Spleen (tissue), 11 donors: ENCODE results near the gene UNC93A. TPM values are rescaled to one million over a fixed set of nuclear protein-coding genes. Genes with fewer than 3 reads are reported as not detected.
A peak's percentile ranks its signal among the peaks of the same experiment; 100 is the strongest.

Source experiments
- DNase-seq: peaks from one replicate; pipeline ENCODE4 v3.0.0-alpha.2; 2020
- H3K27ac ChIP-seq, 8 donors: fragments of 200-600 bp; sonication (generic) in 7 of 8; 1 replicate in 4 of 8; 2 replicates in 4 of 8; pipeline versions ENCODE4 v1.5.0 to v1.8.0; 2016 to 2021; ENCODE audit warnings: inconsistent platforms in 4 of 8, mild to moderate bottlenecking in 4 of 8, moderate library complexity in 1 of 8
- H3K27me3 ChIP-seq, 7 donors: fragments of 200-600 bp; sonication (generic) in 6 of 7; replicated peaks in 1 of 7; 1 replicate in 4 of 7; 2 replicates in 3 of 7; pipeline versions ENCODE4 v1.5.0 to v1.8.0; 2016 to 2021; ENCODE audit warnings: inconsistent platforms in 3 of 7, mild to moderate bottlenecking in 1 of 7
- H3K36me3 ChIP-seq, 6 donors: fragments of 200-600 bp; sonication (generic) in 5 of 6; 1 replicate in 4 of 6; 2 replicates in 2 of 6; pipeline versions ENCODE4 v1.5.0 to v1.8.0; 2016 to 2021; ENCODE audit warnings: inconsistent platforms in 2 of 6
- H3K4me1 ChIP-seq, 6 donors: fragments of 200-600 bp; sonication (generic) in 5 of 6; 1 replicate in 3 of 6; 2 replicates in 3 of 6; pipeline versions ENCODE4 v1.5.0 to v1.8.0; 2016 to 2021; ENCODE audit warnings: inconsistent platforms in 3 of 6
- H3K4me3 ChIP-seq, 8 donors: fragments of 200-600 bp; sonication (generic) in 7 of 8; 1 replicate in 4 of 8; 2 replicates in 4 of 8; pipeline versions ENCODE4 v1.5.0 to v1.8.0; 2016 to 2021; ENCODE audit warnings: inconsistent platforms in 4 of 8, mild to moderate bottlenecking in 4 of 8, moderate library complexity in 2 of 8
- H3K9me3 ChIP-seq, 8 donors: fragments of 200-600 bp; sonication (generic) in 7 of 8; 1 replicate in 4 of 8; 2 replicates in 4 of 8; pipeline versions ENCODE4 v1.5.0 to v1.8.0; 2016 to 2021; ENCODE audit warnings: inconsistent platforms in 4 of 8
- CTCF ChIP-seq, 11 experiments: fragments of 200-600 bp in 7 of 11; fragments of 450-650 bp in 4 of 11; sonication (generic) in 4 of 11; IDR thresholded peaks in 8 of 11; conservative IDR thresholded peaks in 3 of 11; 1 replicate in 7 of 11; 2 replicates in 4 of 11; pipeline versions ENCODE4 v1.4.0 to v1.8.0; 2016 to 2021; ENCODE audit warnings: antibody characterized with exemption in 11 of 11, inconsistent platforms in 4 of 11, mild to moderate bottlenecking in 1 of 11
- POLR2A ChIP-seq, 3 donors: fragments of 450-650 bp; IDR thresholded peaks; one replicate each; pipeline ENCODE4 v1.5.1; 2017; ENCODE audit warnings: antibody characterized with exemption in 3 of 3, mild to moderate bottlenecking in 1 of 3
- POLR2AphosphoS5 ChIP-seq, 3 donors: sonication (generic); formaldehyde crosslinking; IDR thresholded peaks; one replicate each; pipeline ENCODE4 v1.5.1; 2017; ENCODE audit warnings: antibody characterized with exemption in 3 of 3
- WGBS, 5 donors: extraction: QIAGEN DNeasy Blood & Tissue Kit in 3 of 5; methylation state at CpG; one replicate each; pipeline versions ENCODE4 v1.1.5 to v1.1.7; 2013 to 2018; 5-methylcytosine and 5-hydroxymethylcytosine counted together
- intact Hi-C: fragments of 100-400 bp; cut with DNase I; formaldehyde crosslinking; loops from one replicate; pipeline ENCODE4 v1.15.0; 2023; ENCODE audit warnings: low total_unique reads
- polyA plus RNA-seq, 3 donors: library from polyadenylated mRNA; stranded (reverse); fragments of 200-250 nt; gene quantifications; one replicate each; pipeline ENCODE4 v1.2.1, GENCODE V29; 2013
- total RNA-seq, 7 donors: library from RNA; depleted of rRNA in 3 of 7; stranded (reverse); fragments of >200 nt in 3 of 7; fragmentation: NEBNext Ultra II Directional in 4 of 7; extraction: Animal tissue kit (Norgen Biotek cat#: 25700) in 4 of 7; gene quantifications; one replicate each; pipeline versions ENCODE4 v1.1.0 to v1.2.1, GENCODE V29; 2016 to 2021
- donor health status: healthy with polysubstance abuse.
- donor health status: DM: no; HTN: no; CAD: no; lungs with moderate emphysema.
- donor health status: DM: no; HTN: no; CAD: no.
- donor health status: Bipolar disorder and iron deficiency.
- donor health status: healthy.
- donor health status: DM: no; HTN: no; CAD: no.
- donor health status: DM: yes; HTN: yes; CAD: no.

UNC93A gene
- total and polyA plus RNA-seq, 10 donors, result not detected

DNA sequence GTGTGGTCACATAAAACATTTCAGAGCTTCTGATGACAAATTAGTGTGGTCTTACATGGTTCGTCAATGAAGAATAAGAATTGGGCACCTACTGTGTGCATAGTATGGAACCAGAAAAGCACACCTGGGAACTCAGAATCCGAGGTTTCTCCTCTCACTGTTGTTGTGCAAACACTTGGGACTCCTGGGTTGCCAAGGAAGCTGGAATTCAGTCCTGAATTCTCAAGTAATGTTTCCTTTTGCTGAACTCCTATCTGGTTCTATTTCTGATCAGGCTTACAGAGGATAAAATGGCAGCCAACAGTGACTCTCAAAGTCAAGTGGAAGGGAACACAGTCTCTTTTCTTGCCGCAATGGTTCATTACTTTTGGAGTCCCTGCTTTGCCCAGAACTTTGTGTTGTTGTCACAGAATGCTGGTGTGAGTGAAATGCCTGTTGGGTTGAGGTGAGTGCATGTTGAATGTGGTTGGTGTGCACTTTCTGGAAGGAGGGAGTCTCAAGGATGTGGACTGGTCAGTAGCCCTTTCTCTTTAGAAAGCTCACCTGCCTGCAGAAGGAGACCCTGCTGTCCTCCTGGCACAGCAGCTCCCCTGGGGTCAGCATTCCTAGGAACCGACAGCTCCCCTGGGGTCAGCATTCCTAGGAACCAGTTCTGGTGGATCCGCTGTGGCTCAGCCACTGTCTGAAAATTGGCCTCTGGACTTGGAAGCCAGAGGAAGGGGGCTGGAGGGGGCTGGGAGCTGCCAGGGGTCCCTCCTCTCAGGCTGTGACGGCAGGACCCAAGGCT, 1.4 kb downstream of the UNC93A start:
- 73 to 91% (median 81%) methylated on average over 6 of the region's 6 CpGs for WGBS, 5 donors

DNA sequence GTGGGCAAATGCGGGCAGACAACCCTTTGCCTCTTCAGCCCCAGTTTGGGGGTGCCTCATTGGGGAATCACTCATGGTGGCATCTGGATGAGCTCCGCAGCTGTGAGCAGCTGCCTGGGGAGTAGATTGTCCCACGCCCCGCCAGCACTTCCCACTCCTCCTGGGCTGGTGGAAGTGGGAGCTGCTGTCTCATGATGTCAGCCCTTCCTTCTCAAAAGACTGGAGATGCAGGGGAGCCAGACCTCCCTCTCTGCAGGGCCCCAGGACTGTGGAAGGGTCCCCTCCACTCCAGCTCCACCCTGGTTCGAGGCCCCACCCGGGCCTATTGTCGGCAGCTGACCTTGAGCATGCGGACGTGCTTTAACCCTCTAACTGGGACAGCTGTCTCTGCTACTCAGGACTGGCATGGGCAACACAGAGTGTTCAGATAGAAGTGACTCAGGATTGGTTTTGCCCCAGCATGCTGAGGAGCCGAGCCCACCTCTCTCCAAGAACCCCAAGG, 2.0 kb downstream of the UNC93A start:
- TF ChIP-seq POLR2AphosphoS5 (IDR thresholded peaks at IDR 0.05) (no peak), CTCF (IDR thresholded peaks at IDR 0.05 in 8 of 11, conservative IDR thresholded peaks at IDR 0.05 in 3 of 11) (no peak), POLR2A (IDR thresholded peaks at IDR 0.05) (no peak)
- Histone ChIP-seq H3K9me3 (no peaks in the 10 kb centered on the region), H3K4me1 (peaks cover 0 to 4% (median 0%) of the 10 kb centered on the region in 6 donors), H3K27me3 (peaks cover 0 to 9% (median 0%) of the 10 kb centered on the region in 7 donors), H3K27ac (no peak overlapping the region), H3K36me3 (no peaks in the 10 kb centered on the region), H3K4me3 (no peak overlapping the region)
- DNase-seq, result no peak
- intact Hi-C loops, result loop anchor here (10.0 kb wide), 1 partner anchor 68 kb away; no protein-coding TSS in a partner anchor
- 61 to 80% (median 74%) methylated on average over 7 to 10 of the region's 10 CpGs for WGBS, 5 donors

More for the DNA sequence above, 1.4 kb downstream of the UNC93A start:
- Histone ChIP-seq H3K4me1 (peaks cover 0 to 4% (median 0%) of the 10 kb centered on the region in 6 donors), H3K4me3 (no peak overlapping the region), H3K9me3 (no peaks in the 10 kb centered on the region), H3K27ac (no peak overlapping the region), H3K36me3 (no peaks in the 10 kb centered on the region), H3K27me3 (peaks cover 0 to 9% (median 0%) of the 10 kb centered on the region in 7 donors)
- TF ChIP-seq POLR2A (IDR thresholded peaks at IDR 0.05), result no peak
- TF ChIP-seq CTCF (IDR thresholded peaks at IDR 0.05 in 8 of 11, conservative IDR thresholded peaks at IDR 0.05 in 3 of 11), result no peak
- TF ChIP-seq POLR2AphosphoS5 (IDR thresholded peaks at IDR 0.05), result no peak
- peak; percentile 61 for DNase-seq
- intact Hi-C loops, result loop anchor here (10.0 kb wide), 1 partner anchor 68 kb away; no protein-coding TSS in a partner anchor

DNA sequence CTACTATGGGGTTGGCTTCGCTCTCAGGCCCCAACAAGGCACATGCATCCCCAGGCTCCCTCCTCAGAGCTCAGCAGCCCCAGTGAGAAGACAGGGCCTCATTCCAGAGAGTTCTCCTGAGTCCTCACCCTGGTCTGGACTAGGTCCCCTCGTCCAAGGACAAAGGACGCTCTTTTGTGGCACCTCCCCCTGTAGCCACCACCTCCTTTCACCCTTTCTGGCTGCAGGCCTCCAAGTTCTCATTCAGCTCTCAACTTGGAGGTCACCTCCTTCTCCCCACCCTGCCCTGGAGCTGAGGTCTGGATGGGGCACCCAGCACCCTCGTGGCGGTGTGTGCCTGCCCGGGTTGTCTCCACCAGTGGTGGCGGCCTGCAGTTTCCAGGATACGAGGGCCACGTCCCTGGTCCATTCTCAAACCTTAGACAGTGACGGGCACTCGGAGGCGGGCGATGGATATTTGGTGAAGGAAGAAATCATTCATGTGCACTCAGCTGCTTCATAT, 2.5 kb downstream of the UNC93A start:
- Histone ChIP-seq H3K36me3 (no peaks in the 10 kb centered on the region), H3K9me3 (no peaks in the 10 kb centered on the region), H3K27me3 (peaks cover 0 to 9% (median 0%) of the 10 kb centered on the region in 7 donors), H3K4me1 (peaks cover 0 to 4% (median 0%) of the 10 kb centered on the region in 6 donors), H3K27ac (no peak overlapping the region), H3K4me3 (no peak overlapping the region)
- TF ChIP-seq POLR2A (IDR thresholded peaks at IDR 0.05), result no peak
- TF ChIP-seq CTCF (IDR thresholded peaks at IDR 0.05 in 8 of 11, conservative IDR thresholded peaks at IDR 0.05 in 3 of 11), result no peak
- no peak for TF ChIP-seq POLR2AphosphoS5 (IDR thresholded peaks at IDR 0.05)
- intact Hi-C loops, result loop anchor here (10.0 kb wide), 1 partner anchor 69 kb away; no protein-coding TSS in a partner anchor
- 83 to 93% (median 89%) methylated on average over 6 to 13 of the region's 13 CpGs for WGBS, 5 donors
- peak; percentile 58 for DNase-seq

DNA sequence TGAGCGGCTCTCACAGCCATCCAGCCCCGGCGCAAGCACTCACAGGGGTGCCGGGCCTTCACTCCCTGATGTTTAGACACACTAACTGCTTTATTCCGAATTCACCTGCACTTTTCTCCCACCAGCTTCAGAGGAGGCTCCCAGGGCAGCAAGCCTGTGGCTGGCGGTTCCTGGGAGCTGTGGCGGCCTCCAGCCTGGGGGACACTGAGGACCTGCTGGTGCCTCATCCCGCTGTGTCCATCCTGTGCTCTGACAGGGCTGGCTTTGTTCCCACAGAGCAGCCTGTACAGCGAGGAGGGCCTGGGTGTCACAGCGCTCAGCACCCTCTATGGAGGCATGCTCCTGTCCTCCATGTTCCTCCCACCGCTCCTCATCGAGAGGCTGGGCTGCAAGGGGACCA, 3.1 kb downstream of the UNC93A start:
- no peaks in the 10 kb centered on the region for H3K9me3 ChIP-seq
- TF ChIP-seq POLR2AphosphoS5 (IDR thresholded peaks at IDR 0.05) (no peak), CTCF (IDR thresholded peaks at IDR 0.05 in 8 of 11, conservative IDR thresholded peaks at IDR 0.05 in 3 of 11) (no peak), POLR2A (IDR thresholded peaks at IDR 0.05) (no peak)
- intact Hi-C loops, result loop anchor here (10.0 kb wide), 1 partner anchor 69 kb away; no protein-coding TSS in a partner anchor
- H3K27me3 ChIP-seq, result peaks cover 0 to 9% (median 0%) of the 10 kb centered on the region in 7 donors
- DNase-seq, result peak; percentile 33
- no peaks in the 10 kb centered on the region for H3K36me3 ChIP-seq
- WGBS, 5 donors, result 90 to 97% (median 92%) methylated on average over 7 to 12 of the region's 12 CpGs
- no peaks in the 10 kb centered on the region for H3K4me1 ChIP-seq
- no peak overlapping the region for H3K4me3 ChIP-seq
- no peak overlapping the region for H3K27ac ChIP-seq
